GM12878 (cell line): ENCODE data around the gene B9D2. TPM values are rescaled to one million over a fixed set of nuclear protein-coding genes. Genes with fewer than 3 reads are reported as not detected.

Source experiments
- ATAC-seq: fragments of 200-7000 bp; cut with Tn5 transposase; 3 replicates; pipeline ENCODE4 v1.9.1; 2020; ENCODE audit warnings: mild to moderate bottlenecking, moderate library complexity
- Bru-seq: library from RNA; stranded (reverse); fragments of 400-500 nt; gene quantifications from one replicate; lab custom pipeline; 2021; lab: Mats Ljungman, UMichigan
- BruChase-seq, 2 experiments: library from RNA; stranded (reverse); fragments of 400-500 nt; gene quantifications; one replicate each; lab custom pipeline; 2021; lab: Mats Ljungman, UMichigan
- BruUV-seq: library from RNA; stranded (reverse); fragments of 400-500 nt; replicated peaks from 2 replicates; lab custom pipeline; 2021; lab: Mats Ljungman, UMichigan
- CTCF ChIA-PET: fragments of 300-600 bp; sonication (Branson Sonifier 250); formaldehyde crosslinking; extraction: SDS; loops from one replicate; lab custom pipeline; 2021; ENCODE audit warnings: inconsistent platforms; lab: Yijun Ruan, JAX
- POLR2A ChIA-PET: fragments of 350-600 bp; formaldehyde crosslinking; extraction: SDS; loops from one replicate; lab custom pipeline; 2021; ENCODE audit warnings: inconsistent platforms; lab: Charles Lee
- RAD21 ChIA-PET: fragments of 300-600 bp; sonication (Branson Sonifier 250); formaldehyde crosslinking; loops from one replicate; lab custom pipeline; 2023; ENCODE audit warnings: antibody characterized with exemption; ENCODE audit not compliant: unreplicated experiment; lab: Charles Lee
- SMC1A ChIA-PET: fragments of 300-600 bp; sonication (Branson Sonifier 250); formaldehyde crosslinking; loops from one replicate; lab custom pipeline; 2023; ENCODE audit not compliant: unreplicated experiment, uncharacterized antibody; lab: Charles Lee
- DNase-seq: peaks from one replicate; pipeline ENCODE4 v3.0.0-alpha.2; 2011; ENCODE audit warnings: low read depth, low spot score
- FAIRE-seq: peaks from 3 replicates; lab custom pipeline; 2011; peaks lifted over from hg19 to GRCh38; lab: Jason Lieb, UNC
- H2AFZ ChIP-seq: 2 replicates; pipeline ENCODE4 v1.6.0; 2011; ENCODE audit warnings: low read depth, low read length, control low read depth; ENCODE audit not compliant: control insufficient read depth
- H3K27ac ChIP-seq: 2 replicates; pipeline ENCODE4 v1.5.1; 2011; ENCODE audit warnings: control low read depth; ENCODE audit not compliant: control insufficient read depth, insufficient read depth
- H3K27me3 ChIP-seq, 2 experiments: replicated peaks in 1 of 2; 2 replicates each; pipeline versions ENCODE4 v1.6.0 to v1.6.1; 2011; ENCODE audit warnings: low read length in 1 of 2; ENCODE audit not compliant: control insufficient read depth in 2 of 2, insufficient read depth in 2 of 2
- H3K36me3 ChIP-seq, 2 experiments: 2 replicates each; pipeline ENCODE4 v1.5.1; 2011; ENCODE audit warnings: low read length in 1 of 2; ENCODE audit not compliant: control insufficient read depth in 2 of 2, insufficient read depth in 2 of 2
- H3K4me1 ChIP-seq: 2 replicates; pipeline ENCODE4 v1.6.1; 2011; ENCODE audit warnings: mild to moderate bottlenecking, low read length, moderate library complexity, mixed read lengths; ENCODE audit not compliant: control insufficient read depth, insufficient read depth
- H3K4me2 ChIP-seq: 2 replicates; pipeline ENCODE4 v1.6.0; 2011; ENCODE audit warnings: control low read depth; ENCODE audit not compliant: control insufficient read depth, insufficient read depth
- H3K4me3 ChIP-seq: fragments of 200-600 bp; sonication (generic); 2 replicates; pipeline ENCODE4 v1.5.1; 2016
- H3K79me2 ChIP-seq: 2 replicates; pipeline ENCODE4 v1.6.0; 2011; ENCODE audit warnings: low read length; ENCODE audit not compliant: control insufficient read depth, insufficient read depth
- H3K9ac ChIP-seq: 2 replicates; pipeline ENCODE4 v1.8.0; 2011; ENCODE audit warnings: low read length, control low read depth, mixed read lengths; ENCODE audit not compliant: control insufficient read depth, insufficient read depth
- H3K9me3 ChIP-seq: replicated peaks from 3 replicates; pipeline ENCODE4 v1.5.1; 2011; ENCODE audit warnings: mild to moderate bottlenecking, low read length; ENCODE audit not compliant: control insufficient read depth, insufficient read depth
- H4K20me1 ChIP-seq: 2 replicates; pipeline ENCODE4 v1.6.0; 2011; ENCODE audit not compliant: control insufficient read depth, insufficient read depth
- CREM ChIP-seq: IDR thresholded peaks from 2 replicates; pipeline ENCODE4 v1.6.1; 2014; ENCODE audit warnings: antibody characterized with exemption, low read depth
- EGR1 ChIP-seq, 2 experiments: IDR thresholded peaks; 1 replicate in 1 of 2; 2 replicates in 1 of 2; pipeline ENCODE4 v1.6.1; 2011 to 2012; ENCODE audit warnings: low read depth in 2 of 2, low read length in 2 of 2, borderline replicate concordance in 1 of 2, mild to moderate bottlenecking in 1 of 2, moderate library complexity in 1 of 2
- ESRRA ChIP-seq: IDR thresholded peaks from 2 replicates; pipeline ENCODE4 v1.6.1; 2012; ENCODE audit warnings: mild to moderate bottlenecking, low read length, improper control_type of control experiment
- FOXK2 ChIP-seq: fragments of 450-650 bp; IDR thresholded peaks from 2 replicates; pipeline ENCODE4 v1.6.1; 2017; ENCODE audit warnings: mild to moderate bottlenecking, moderate library complexity
- GATAD2B ChIP-seq: fragments of 450-650 bp; conservative IDR thresholded peaks from 2 replicates; pipeline ENCODE4 v1.6.1; 2017; ENCODE audit warnings: low read depth, mild to moderate bottlenecking, moderate library complexity
- MTA3 ChIP-seq: IDR thresholded peaks from 2 replicates; pipeline ENCODE4 v1.6.1; 2012; ENCODE audit warnings: low read length, inconsistent platforms, borderline replicate concordance
- RELA ChIP-seq: fragments of 450-650 bp; IDR thresholded peaks from 2 replicates; pipeline ENCODE4 v1.8.0; 2014; ENCODE audit warnings: borderline replicate concordance; ENCODE audit not compliant: partially characterized antibody
- SMAD5 ChIP-seq: IDR thresholded peaks from 2 replicates; pipeline ENCODE4 v1.6.1; 2016; ENCODE audit warnings: antibody characterized with exemption, low read depth
- SMC3 ChIP-seq: IDR thresholded peaks from 2 replicates; pipeline ENCODE4 v1.6.1; 2011; ENCODE audit warnings: low read length, improper control_type of control experiment, borderline replicate concordance
- SREBF1 ChIP-seq: IDR thresholded peaks from 2 replicates; pipeline ENCODE4 v1.6.1; 2012; ENCODE audit warnings: mild to moderate bottlenecking, low read length
- ZBTB33 ChIP-seq: fragments of 450-650 bp; IDR thresholded peaks from 2 replicates; pipeline ENCODE4 v1.6.1; 2017; ENCODE audit warnings: mild to moderate bottlenecking
- ZSCAN29 ChIP-seq: fragments of 450-650 bp; IDR thresholded peaks from 2 replicates; pipeline ENCODE4 v1.6.1; 2017; ENCODE audit warnings: mild to moderate bottlenecking, moderate library complexity
- WGBS: methylation state at CpG from one replicate; pipeline ENCODE4 v1.1.6; 2016; ENCODE audit warnings: low lambda C conversion rate; ENCODE audit not compliant: insufficient replicate concordance, insufficient coverage; ENCODE audit errors: missing lambda C conversion rate; 5-methylcytosine and 5-hydroxymethylcytosine counted together
- in situ Hi-C: fragments of 300-500 bp; cut with MboI; formaldehyde crosslinking; loops from 9 replicates; pipeline ENCODE4 v1.14.3; 2018; ENCODE audit warnings: mixed read lengths
- intact Hi-C: fragments of 100-400 bp; cut with micrococcal nuclease; formaldehyde crosslinking; loops from one replicate; pipeline ENCODE4 v1.14.2; 2022; ENCODE audit not compliant: unreplicated experiment
- long read RNA-seq, 2 experiments: library from polyadenylated mRNA; unstranded; transcript quantifications; one replicate each; pipeline ENCODE4 v2.0.0, GENCODE V29; 2019 to 2020
- polyA minus RNA-seq, 3 experiments: library from RNA; depleted of rRNA, polyadenylated mRNA; stranded (reverse); fragments of >200 nt; gene quantifications; 2 replicates each; pipeline ENCODE4 v1.2.3, GENCODE V29; 2011
- polyA plus RNA-seq, 11 experiments: library from polyadenylated mRNA; depleted of rRNA in 4 of 11; unstranded in 6 of 11; stranded (reverse) in 5 of 11; fragments of >200 nt; fragmentation: Nextera tagmentation in 4 of 11; fragmentation: Illumina TruSeq in 1 of 11; extraction: Ambion mirVana in 4 of 11; extraction: Trizol in 1 of 11; gene quantifications; 1 replicate in 1 of 11; 2 replicates in 10 of 11; pipeline versions ENCODE4 v1.2.1 to v1.2.3, GENCODE V29; 2011 to 2016; ENCODE audit warnings: inconsistent platforms in 2 of 11, missing spikeins in 2 of 11, low read depth in 1 of 11
- total RNA-seq, 4 experiments: library from RNA; depleted of rRNA in 3 of 4; stranded (reverse); fragments of >200 nt in 3 of 4; fragmentation: Illumina TruSeq in 1 of 4; extraction: Trizol in 1 of 4; gene quantifications; 2 replicates each; pipeline versions ENCODE4 v1.2.1 to v1.2.3, GENCODE V29; 2013 to 2021
- TF ChIP-seq, protein P1 (sequence below): IDR thresholded peaks from 2 replicates; pipeline ENCODE4 v1.6.1; 2011; ENCODE audit warnings: low read depth, low read length, improper control_type of control experiment, borderline replicate concordance

B9D2 gene, protein sequence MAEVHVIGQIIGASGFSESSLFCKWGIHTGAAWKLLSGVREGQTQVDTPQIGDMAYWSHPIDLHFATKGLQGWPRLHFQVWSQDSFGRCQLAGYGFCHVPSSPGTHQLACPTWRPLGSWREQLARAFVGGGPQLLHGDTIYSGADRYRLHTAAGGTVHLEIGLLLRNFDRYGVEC
- 1.0 and 1.8 TPM in 2 replicates for total RNA-seq (2013; cell fraction: nucleolus; rRNA removed)
- total RNA-seq (2014; rRNA removed), result 4.6 and 6.0 TPM in 2 replicates
- total RNA-seq (2014; rRNA removed; fragmentation: Illumina TruSeq; extraction: Trizol), result 2.3 and 3.3 TPM in 2 replicates
- total RNA-seq (2021), result 5.0 and 5.5 TPM in 2 replicates
- polyA plus RNA-seq (2011; ENCODE audit: low read depth), result 4.6 TPM
- polyA plus RNA-seq (2011; rRNA removed), result 3.7 and 8.3 TPM in 2 replicates
- 10.3 and 13.3 TPM in 2 replicates for polyA plus RNA-seq (2011; cell fraction: cytosol; rRNA removed)
- 8.9 and 9.8 TPM in 2 replicates for polyA plus RNA-seq (2011; cell fraction: nucleus; rRNA removed)
- polyA plus RNA-seq (2012), result 5.4 and 8.6 TPM in 2 replicates
- 0.25 and 2.4 TPM in 2 replicates for polyA plus RNA-seq (2014; fragmentation: Illumina TruSeq; extraction: Trizol)
- polyA plus RNA-seq (2014; fragmentation: Nextera tagmentation; extraction: Ambion mirVana), result 1 to 10 TPM; 2.5 to 5.0 TPM
- polyA plus RNA-seq (2014; rRNA removed), result 5.5 and 6.3 TPM in 2 replicates
- 10 to 100 TPM; 10.8 to 12.4 TPM for polyA plus RNA-seq (2016; fragmentation: Nextera tagmentation; extraction: Ambion mirVana)
- 3.1 and 4.7 TPM in 2 replicates for polyA minus RNA-seq (2011; rRNA and poly(A)+ RNA removed)
- polyA minus RNA-seq (2011; cell fraction: cytosol; rRNA and poly(A)+ RNA removed), result 1.9 and 3.6 TPM in 2 replicates
- polyA minus RNA-seq (2011; cell fraction: nucleus; rRNA and poly(A)+ RNA removed), result 1.9 and 2.4 TPM in 2 replicates
- Bru-seq, nascent RNA, result percentile 63 among the genes with signal in this experiment
- BruChase-seq, experiment 1, labeled RNA remaining after a 6-hour chase, result percentile 61 among the genes with signal in this experiment
- BruChase-seq, experiment 2, labeled RNA remaining after a 2-hour chase, result percentile 63 among the genes with signal in this experiment
- long read RNA-seq, experiment 1, transcript B9D2-201 (4 exons, 1,027 nt), result major isoform, 9 of 10 reads
- long read RNA-seq, experiment 1, partial matches to known transcripts, result 0 of 10 reads
- long read RNA-seq, experiment 1, other reads (novel, unspliced or antisense), result 1 of 10 reads
- long read RNA-seq, experiment 2, transcript B9D2-201 (4 exons, 1,027 nt), result major isoform, 6 of 9 reads
- long read RNA-seq, experiment 2, partial matches to known transcripts, result 0 of 9 reads
- long read RNA-seq, experiment 2, other reads (novel, unspliced or antisense), result 0 of 9 reads

- H3K4me1 ChIP-seq, result peaks cover 28% of the 10 kb centered on the region
- intact Hi-C loops, result loop anchor here (2.0 kb wide), 1 partner anchor 33 kb away; the partner anchor contains the start of genes BCKDHA and EXOSC5
- H3K79me2 ChIP-seq, result peaks cover 27% of the 10 kb centered on the region
- no peaks in the 10 kb centered on the region for H3K27me3 ChIP-seq
- H4K20me1 ChIP-seq, result no peaks in the 10 kb centered on the region
- under 1% methylated on average over 56 of the region's 56 CpGs for WGBS
- ChIA-PET RAD21 (interaction anchor here (0.5 to 4.3 kb wide), 18 partner anchors 8 to 1393 kb away, joined by 3 to 41 read pairs (median 4); partner anchors contain the start of genes DMAC2, HNRNPUL1, PSMC4 and TGFB1), CTCF (interaction anchor here (0.6 to 9.3 kb wide), 21 partner anchors 10 to 1375 kb away, joined by 3 to 91 read pairs (median 3); partner anchors contain the start of genes DMAC2 and TGFB1), SMC1A (interaction anchor here (1.1 to 4.7 kb wide), 12 partner anchors 9 to 101 kb away, joined by 3 to 24 read pairs (median 6); partner anchors contain the start of genes DMAC2 and TMEM91), POLR2A (interaction anchor here (0.6 to 3.3 kb wide), 17 partner anchors 8 to 586 kb away, joined by 3 to 46 read pairs (median 5); partner anchors contain the start of genes HNRNPUL1 and TGFB1)
- no peaks in the 10 kb centered on the region for H3K9me3 ChIP-seq
- H3K4me2 ChIP-seq, result peak within 1 kb of the TSS; percentile 73
- H3K36me3 ChIP-seq, result no peaks in the 10 kb centered on the region
- H3K4me3 ChIP-seq, result peak within 1 kb of the TSS; percentile 92
- FAIRE-seq (peak; percentile 96), DNase-seq (peak; percentile 94), ATAC-seq (peak; percentile 93)
- in situ Hi-C loops, result no loop called here
- peak within 1 kb of the TSS; percentile 97 for H3K9ac ChIP-seq
- H3K27ac ChIP-seq, result peak within 1 kb of the TSS; percentile 94
- TSS peak; percentile 91 for BruUV-seq
- H2AFZ ChIP-seq, result peak within 1 kb of the TSS; percentile 85
- TF ChIP-seq ZSCAN29 (no peak), CREM (peak; percentile 59), ZBTB33 (no peak), GATAD2B (no peak), SREBF1 (no peak), MTA3 (no peak), SMC3 (no peak), EGR1 (IDR thresholded peaks at IDR 0.05; ENCODE audit: borderline replicate concordance in 1 of 2, low read depth in 2 of 2, low read length in 2 of 2) (no peak), SMAD5 (peak; percentile 66; the same call in 1 of the 2 replicates), RELA (peak; percentile 85), ESRRA (no peak; the same call in 1 of the 2 replicates), FOXK2 (no peak)
- TF ChIP-seq, protein P1, sequence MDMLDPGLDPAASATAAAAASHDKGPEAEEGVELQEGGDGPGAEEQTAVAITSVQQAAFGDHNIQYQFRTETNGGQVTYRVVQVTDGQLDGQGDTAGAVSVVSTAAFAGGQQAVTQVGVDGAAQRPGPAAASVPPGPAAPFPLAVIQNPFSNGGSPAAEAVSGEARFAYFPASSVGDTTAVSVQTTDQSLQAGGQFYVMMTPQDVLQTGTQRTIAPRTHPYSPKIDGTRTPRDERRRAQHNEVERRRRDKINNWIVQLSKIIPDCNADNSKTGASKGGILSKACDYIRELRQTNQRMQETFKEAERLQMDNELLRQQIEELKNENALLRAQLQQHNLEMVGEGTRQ, result no peak; the same call in 1 of the 2 replicates
Observed at GRCh38 chr19:41363753-41364523, at the start of gene B9D2. Gene B9D2 (minus strand): TSS chr19:41364149. CDS start chr19:41363519, 630 bp downstream.
